ENCODE data around the gene DCAF4. TPM values are rescaled to one million over a fixed set of nuclear protein-coding genes. Genes with fewer than 3 reads are reported as not detected.
A peak's percentile ranks its signal among the peaks of the same experiment; 100 is the strongest.

The DCAF4 gene
- total RNA-seq = 10 to 100 TPM in 1 of 2 donors, 1 to 10 TPM in 1; 8.3 to 11.3 TPM

- no peak for TF ChIP-seq CTCF (IDR thresholded peaks at IDR 0.05)
- Histone ChIP-seq H3K9me3 (no peaks in the 10 kb centered on the region), H3K9ac (ENCODE audit: low read depth in 2 of 2, low read length in 2 of 2) (peak within 1 kb of the TSS; percentile 61 to 93), H3K4me3 (peak within 1 kb of the TSS; percentile 71), H3K27me3 (no peaks in the 10 kb centered on the region), H3K4me1 (no peaks in the 10 kb centered on the region), H3K27ac (peak within 1 kb of the TSS; percentile 72), H3K36me3 (no peaks in the 10 kb centered on the region)
- intact Hi-C loops (cut with DNase I) = no loop called here
- DNase-seq = peak; percentile 98
Observed at GRCh38 chr14:72926292-72927028, at the start of gene DCAF4. Gene DCAF4, plus strand, starts transcription at chr14:72926464. Its CDS starts 11,515 bp downstream, at chr14:72937979.

GRCh38 chr14:72876710-72877063 lies 49.6 kb upstream of the DCAF4 start:
- Histone ChIP-seq H3K36me3 (no peaks in the 10 kb centered on the region), H3K27ac (no peak overlapping the region), H3K27me3 (no peaks in the 10 kb centered on the region), H3K9ac (ENCODE audit: low read depth in 2 of 2, low read length in 2 of 2) (no peak overlapping the region), H3K9me3 (no peaks in the 10 kb centered on the region), H3K4me3 (no peak overlapping the region), H3K4me1 (no peaks in the 10 kb centered on the region)
- no peak for DNase-seq
- intact Hi-C loops (cut with DNase I) = no loop called here
- TF ChIP-seq CTCF (IDR thresholded peaks at IDR 0.05) = no peak

GRCh38 chr14:72878746-72879145 lies 47.5 kb upstream of the DCAF4 start:
- no peaks in the 10 kb centered on the region for H3K9me3 ChIP-seq
- H3K4me1 ChIP-seq = no peaks in the 10 kb centered on the region
- intact Hi-C loops (cut with DNase I) = no loop called here
- no peak for TF ChIP-seq CTCF (IDR thresholded peaks at IDR 0.05)
- no peak for DNase-seq
- H3K27ac ChIP-seq = no peak overlapping the region
- no peaks in the 10 kb centered on the region for H3K27me3 ChIP-seq
- H3K4me3 ChIP-seq = no peak overlapping the region
- no peak overlapping the region for H3K9ac ChIP-seq (ENCODE audit: low read depth in 2 of 2, low read length in 2 of 2)
- H3K36me3 ChIP-seq = no peaks in the 10 kb centered on the region

- Histone ChIP-seq H3K9me3 (no peaks in the 10 kb centered on the region), H3K36me3 (no peaks in the 10 kb centered on the region), H3K9ac (ENCODE audit: low read depth in 2 of 2, low read length in 2 of 2) (no peak overlapping the region), H3K27me3 (no peaks in the 10 kb centered on the region), H3K4me3 (no peak overlapping the region), H3K4me1 (no peaks in the 10 kb centered on the region), H3K27ac (no peak overlapping the region)
- no peak for DNase-seq
- intact Hi-C loops (cut with DNase I) = no loop called here
- TF ChIP-seq CTCF (IDR thresholded peaks at IDR 0.05) = no peak
Observed at GRCh38 chr14:72879431-72879830, 46.8 kb upstream of the DCAF4 start.

GRCh38 chr14:72880164-72880563 lies 46.1 kb upstream of the DCAF4 start:
- no peak overlapping the region for H3K9ac ChIP-seq (ENCODE audit: low read depth in 2 of 2, low read length in 2 of 2)
- H3K36me3 ChIP-seq = no peaks in the 10 kb centered on the region
- H3K4me1 ChIP-seq = no peaks in the 10 kb centered on the region
- no peaks in the 10 kb centered on the region for H3K9me3 ChIP-seq
- no peak overlapping the region for H3K4me3 ChIP-seq
- intact Hi-C loops (cut with DNase I) = no loop called here
- DNase-seq = no peak
- H3K27me3 ChIP-seq = no peaks in the 10 kb centered on the region
- TF ChIP-seq CTCF (IDR thresholded peaks at IDR 0.05) = no peak
- no peak overlapping the region for H3K27ac ChIP-seq

Data from colonic mucosa (tissue), 4 donors.